Liver (tissue), 9 donors: ENCODE results near the gene GNG4. TPM values are rescaled to one million over a fixed set of nuclear protein-coding genes. Genes with fewer than 3 reads are reported as not detected.

Experiments
- DNase-seq: peaks from one replicate; pipeline ENCODE4 v3.0.0-alpha.2; 2017; ENCODE audit warnings: low spot score
- H3K27ac ChIP-seq, 2 donors: one replicate each; pipeline ENCODE4 v1.7.0; 2013; ENCODE audit warnings: inconsistent platforms in 2 of 2, low read length in 2 of 2, control low read depth in 1 of 2, low read depth in 1 of 2, mild to moderate bottlenecking in 1 of 2
- H3K27me3 ChIP-seq, 4 donors: one replicate each; pipeline versions ENCODE4 v1.6.1 to v1.7.0; 2013; ENCODE audit warnings: low read length in 3 of 4, inconsistent platforms in 1 of 4, mild to moderate bottlenecking in 1 of 4, moderate library complexity in 1 of 4; ENCODE audit not compliant: control insufficient read depth in 4 of 4, insufficient read depth in 4 of 4
- H3K36me3 ChIP-seq, 4 donors: one replicate each; pipeline versions ENCODE4 v1.6.1 to v1.7.0; 2013; ENCODE audit warnings: low read length in 3 of 4, mild to moderate bottlenecking in 3 of 4, low read depth in 1 of 4, moderate library complexity in 1 of 4; ENCODE audit not compliant: control insufficient read depth in 4 of 4, insufficient read depth in 3 of 4
- H3K4me1 ChIP-seq, 4 donors: one replicate each; pipeline versions ENCODE4 v1.6.1 to v1.7.0; 2013; ENCODE audit warnings: low read length in 3 of 4, mild to moderate bottlenecking in 3 of 4, moderate library complexity in 1 of 4; ENCODE audit not compliant: control insufficient read depth in 4 of 4, insufficient read depth in 4 of 4
- H3K4me3 ChIP-seq, 3 donors: one replicate each; pipeline versions ENCODE4 v1.6.1 to v1.7.0; 2013; ENCODE audit warnings: low read length in 3 of 3, control low read depth in 1 of 3, low read depth in 1 of 3, mild to moderate bottlenecking in 1 of 3
- H3K9ac ChIP-seq, 2 donors: one replicate each; pipeline ENCODE4 v1.7.0; 2013; ENCODE audit warnings: low read length in 2 of 2, mild to moderate bottlenecking in 2 of 2, moderate library complexity in 2 of 2, control low read depth in 1 of 2, low read depth in 1 of 2
- H3K9me3 ChIP-seq, 4 donors: one replicate each; pipeline versions ENCODE4 v1.6.1 to v1.7.0; 2013; ENCODE audit warnings: low read length in 3 of 4; ENCODE audit not compliant: control insufficient read depth in 4 of 4
- ATF3 ChIP-seq: IDR thresholded peaks from 2 replicates; pipeline ENCODE4 v1.6.1; 2016; ENCODE audit warnings: antibody characterized with exemption
- CTCF ChIP-seq: fragments of 150-350 bp; IDR thresholded peaks from 2 replicates; pipeline ENCODE4 v1.5.1; 2017; ENCODE audit warnings: improper control_type of control experiment, low read depth, low read length; ENCODE audit not compliant: missing input control
- FOXA1 ChIP-seq: IDR thresholded peaks from 2 replicates; pipeline ENCODE4 v1.6.1; 2016; ENCODE audit warnings: antibody characterized with exemption
- FOXA2 ChIP-seq: IDR thresholded peaks from 2 replicates; pipeline ENCODE4 v1.6.1; 2016; ENCODE audit warnings: antibody characterized with exemption
- GABPA ChIP-seq, 2 donors: IDR thresholded peaks in 1 of 2; conservative IDR thresholded peaks in 1 of 2; 2 replicates each; pipeline ENCODE4 v1.6.1; 2016; ENCODE audit warnings: antibody characterized with exemption in 2 of 2, mild to moderate bottlenecking in 1 of 2, moderate library complexity in 1 of 2
- HNF4A ChIP-seq, 2 donors: conservative IDR thresholded peaks; 2 replicates each; pipeline ENCODE4 v1.6.1; 2016; ENCODE audit warnings: antibody characterized with exemption in 2 of 2, mild to moderate bottlenecking in 2 of 2
- HNF4G ChIP-seq: IDR thresholded peaks from 2 replicates; pipeline ENCODE4 v1.6.1; 2016; ENCODE audit warnings: antibody characterized with exemption
- JUND ChIP-seq, 2 donors: IDR thresholded peaks; 2 replicates each; pipeline ENCODE4 v1.6.1; 2016; ENCODE audit warnings: antibody characterized with exemption in 2 of 2
- MAX ChIP-seq: IDR thresholded peaks from 2 replicates; pipeline ENCODE4 v1.6.1; 2016; ENCODE audit warnings: antibody characterized with exemption
- NR2F2 ChIP-seq: IDR thresholded peaks from 2 replicates; pipeline ENCODE4 v1.6.1; 2016; ENCODE audit warnings: antibody characterized with exemption
- RAD21 ChIP-seq, 2 donors: IDR thresholded peaks; 2 replicates each; pipeline ENCODE4 v1.6.1; 2016; ENCODE audit warnings: antibody characterized with exemption in 2 of 2, mild to moderate bottlenecking in 2 of 2
- RXRA ChIP-seq, 2 donors: IDR thresholded peaks; 2 replicates each; pipeline ENCODE4 v1.6.1; 2017 to 2018; ENCODE audit warnings: antibody characterized with exemption in 2 of 2, mild to moderate bottlenecking in 1 of 2
- SP1 ChIP-seq: IDR thresholded peaks from 2 replicates; pipeline ENCODE4 v1.6.1; 2018; ENCODE audit warnings: antibody characterized with exemption, mild to moderate bottlenecking
- TAF1 ChIP-seq: conservative IDR thresholded peaks from 2 replicates; pipeline ENCODE4 v1.6.1; 2016; ENCODE audit warnings: antibody characterized with exemption, mild to moderate bottlenecking
- YY1 ChIP-seq: IDR thresholded peaks from 2 replicates; pipeline ENCODE4 v1.6.1; 2016; ENCODE audit warnings: antibody characterized with exemption, mild to moderate bottlenecking
- WGBS: extraction: QIAGEN DNeasy Blood & Tissue Kit; methylation state at CpG from one replicate; pipeline ENCODE4 v1.1.7; 2013; 5-methylcytosine and 5-hydroxymethylcytosine counted together
- polyA plus RNA-seq, 2 donors: library from polyadenylated mRNA; stranded (reverse) in 1 of 2; unstranded in 1 of 2; fragments of 200-250 nt in 1 of 2; fragments of >200 nt in 1 of 2; fragmentation: Nextera tagmentation in 1 of 2; extraction: Ambion mirVana in 1 of 2; gene quantifications; one replicate each; pipeline versions ENCODE4 v1.2.1 to v1.2.3, GENCODE V29; 2013 to 2015
- total RNA-seq, 2 donors: library from RNA; depleted of rRNA; stranded (reverse); fragments of >200 nt; gene quantifications; one replicate each; pipeline ENCODE4 v1.2.3, GENCODE V29; 2014
- TF ChIP-seq, protein P1 (sequence below): IDR thresholded peaks from 2 replicates; pipeline ENCODE4 v1.6.1; 2016; ENCODE audit warnings: antibody characterized with exemption, mild to moderate bottlenecking
- TF ChIP-seq, protein P2 (sequence below): IDR thresholded peaks from 2 replicates; pipeline ENCODE4 v1.6.1; 2016; ENCODE audit warnings: antibody characterized with exemption
- donor health status: healthy.
- donor health status: healthy.
- donor health status: healthy.
- donor health status: healthy.
- donor health status: healthy.

GNG4 gene
- total and polyA plus RNA-seq, 4 donors: 0.65 TPM; not detected in 3

GRCh38 chr1:235697508-235697907 lies 47.9 kb upstream of the GNG4 start:
- no peak for DNase-seq
- TF ChIP-seq, protein P1, sequence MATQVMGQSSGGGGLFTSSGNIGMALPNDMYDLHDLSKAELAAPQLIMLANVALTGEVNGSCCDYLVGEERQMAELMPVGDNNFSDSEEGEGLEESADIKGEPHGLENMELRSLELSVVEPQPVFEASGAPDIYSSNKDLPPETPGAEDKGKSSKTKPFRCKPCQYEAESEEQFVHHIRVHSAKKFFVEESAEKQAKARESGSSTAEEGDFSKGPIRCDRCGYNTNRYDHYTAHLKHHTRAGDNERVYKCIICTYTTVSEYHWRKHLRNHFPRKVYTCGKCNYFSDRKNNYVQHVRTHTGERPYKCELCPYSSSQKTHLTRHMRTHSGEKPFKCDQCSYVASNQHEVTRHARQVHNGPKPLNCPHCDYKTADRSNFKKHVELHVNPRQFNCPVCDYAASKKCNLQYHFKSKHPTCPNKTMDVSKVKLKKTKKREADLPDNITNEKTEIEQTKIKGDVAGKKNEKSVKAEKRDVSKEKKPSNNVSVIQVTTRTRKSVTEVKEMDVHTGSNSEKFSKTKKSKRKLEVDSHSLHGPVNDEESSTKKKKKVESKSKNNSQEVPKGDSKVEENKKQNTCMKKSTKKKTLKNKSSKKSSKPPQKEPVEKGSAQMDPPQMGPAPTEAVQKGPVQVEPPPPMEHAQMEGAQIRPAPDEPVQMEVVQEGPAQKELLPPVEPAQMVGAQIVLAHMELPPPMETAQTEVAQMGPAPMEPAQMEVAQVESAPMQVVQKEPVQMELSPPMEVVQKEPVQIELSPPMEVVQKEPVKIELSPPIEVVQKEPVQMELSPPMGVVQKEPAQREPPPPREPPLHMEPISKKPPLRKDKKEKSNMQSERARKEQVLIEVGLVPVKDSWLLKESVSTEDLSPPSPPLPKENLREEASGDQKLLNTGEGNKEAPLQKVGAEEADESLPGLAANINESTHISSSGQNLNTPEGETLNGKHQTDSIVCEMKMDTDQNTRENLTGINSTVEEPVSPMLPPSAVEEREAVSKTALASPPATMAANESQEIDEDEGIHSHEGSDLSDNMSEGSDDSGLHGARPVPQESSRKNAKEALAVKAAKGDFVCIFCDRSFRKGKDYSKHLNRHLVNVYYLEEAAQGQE: no peak
- TF ChIP-seq FOXA2 (no peak), NR2F2 (no peak), RXRA (IDR thresholded peaks at IDR 0.05) (no peak), GABPA (IDR thresholded peaks at IDR 0.05 in 1 of 2, conservative IDR thresholded peaks at IDR 0.05 in 1 of 2) (no peak), RAD21 (IDR thresholded peaks at IDR 0.05) (no peak)
- TF ChIP-seq, protein P2, sequence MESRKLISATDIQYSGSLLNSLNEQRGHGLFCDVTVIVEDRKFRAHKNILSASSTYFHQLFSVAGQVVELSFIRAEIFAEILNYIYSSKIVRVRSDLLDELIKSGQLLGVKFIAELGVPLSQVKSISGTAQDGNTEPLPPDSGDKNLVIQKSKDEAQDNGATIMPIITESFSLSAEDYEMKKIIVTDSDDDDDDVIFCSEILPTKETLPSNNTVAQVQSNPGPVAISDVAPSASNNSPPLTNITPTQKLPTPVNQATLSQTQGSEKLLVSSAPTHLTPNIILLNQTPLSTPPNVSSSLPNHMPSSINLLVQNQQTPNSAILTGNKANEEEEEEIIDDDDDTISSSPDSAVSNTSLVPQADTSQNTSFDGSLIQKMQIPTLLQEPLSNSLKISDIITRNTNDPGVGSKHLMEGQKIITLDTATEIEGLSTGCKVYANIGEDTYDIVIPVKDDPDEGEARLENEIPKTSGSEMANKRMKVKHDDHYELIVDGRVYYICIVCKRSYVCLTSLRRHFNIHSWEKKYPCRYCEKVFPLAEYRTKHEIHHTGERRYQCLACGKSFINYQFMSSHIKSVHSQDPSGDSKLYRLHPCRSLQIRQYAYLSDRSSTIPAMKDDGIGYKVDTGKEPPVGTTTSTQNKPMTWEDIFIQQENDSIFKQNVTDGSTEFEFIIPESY: no peak
- Histone ChIP-seq H3K36me3 (peaks cover 3 to 31% (median 22%) of the 10 kb centered on the region in 4 donors), H3K27ac (no peak overlapping the region), H3K9me3 (no peaks in the 10 kb centered on the region), H3K4me3 (no peak overlapping the region), H3K4me1 (no peaks in the 10 kb centered on the region), H3K27me3 (no peaks in the 10 kb centered on the region), H3K9ac (no peak overlapping the region)
- WGBS: 91% methylated on average over 2 of the region's 2 CpGs

- no peaks in the 10 kb centered on the region for H3K27me3 ChIP-seq
- TF ChIP-seq HNF4A (conservative IDR thresholded peaks at IDR 0.05) (no peak), HNF4G (no peak), RAD21 (IDR thresholded peaks at IDR 0.05) (no peak), FOXA1 (no peak), SP1 (no peak), NR2F2 (no peak), CTCF (no peak), FOXA2 (no peak), TAF1 (no peak), GABPA (IDR thresholded peaks at IDR 0.05 in 1 of 2, conservative IDR thresholded peaks at IDR 0.05 in 1 of 2) (no peak), ATF3 (no peak), MAX (no peak), JUND (IDR thresholded peaks at IDR 0.05) (no peak), YY1 (no peak), RXRA (IDR thresholded peaks at IDR 0.05) (no peak)
- TF ChIP-seq, protein P1: no peak
- H3K36me3 ChIP-seq: peaks cover 7 to 18% (median 12%) of the 10 kb centered on the region in 4 donors
Measured at GRCh38 chr1:235689356-235689755, 39.8 kb upstream of the GNG4 start.

More at GRCh38 chr1:235689356-235689755, 39.8 kb upstream of the GNG4 start:
- Histone ChIP-seq H3K9me3 (no peaks in the 10 kb centered on the region), H3K27ac (no peak overlapping the region), H3K9ac (no peak overlapping the region), H3K4me3 (no peak overlapping the region), H3K4me1 (no peaks in the 10 kb centered on the region)
- 97% methylated on average over 4 of the region's 4 CpGs for WGBS
- no peak for DNase-seq
